Measurements from ENCODE around the gene SLC7A1. TPM values are rescaled to one million over a fixed set of nuclear protein-coding genes. Genes with fewer than 3 reads are reported as not detected.

The SLC7A1 gene
- polyA plus RNA-seq, 1 donor: 14.6 TPM

DNA sequence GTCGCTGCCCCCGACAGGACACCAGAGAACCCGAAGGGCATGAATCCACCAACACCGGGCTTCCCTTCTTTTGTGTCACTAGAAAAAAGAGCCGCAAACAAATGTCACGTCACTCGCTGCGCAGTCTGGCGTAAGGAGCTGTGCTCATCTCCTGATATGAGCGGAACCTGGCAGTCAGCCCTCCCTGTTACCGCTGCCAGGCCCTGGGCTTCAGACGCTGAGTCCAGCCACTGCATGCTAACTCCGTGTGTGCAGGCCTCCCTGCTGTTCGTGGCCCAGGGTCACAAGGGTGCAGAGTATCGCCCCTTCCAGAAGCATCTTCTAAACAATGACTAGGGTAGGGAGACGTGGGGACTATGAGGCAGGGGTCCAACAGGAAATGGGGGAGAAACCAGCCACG is 71.3 kb downstream of the SLC7A1 start:
- H3K4me3 ChIP-seq (ENCODE audit: low read length): no peak overlapping the region
- no peaks in the 10 kb centered on the region for H3K27me3 ChIP-seq (ENCODE audit: control insufficient read depth, insufficient read depth, low read length)
- H3K27ac ChIP-seq (ENCODE audit: low read length): no peak overlapping the region
- no peak for DNase-seq
- no CpG with 5 or more reads among the region's 17 CpGs for WGBS (ENCODE audit: insufficient coverage, low lambda C conversion rate)
- no peaks in the 10 kb centered on the region for H3K9me3 ChIP-seq (ENCODE audit: control insufficient read depth, low read depth, low read length)
- peaks cover 28% of the 10 kb centered on the region for H3K36me3 ChIP-seq (ENCODE audit: control insufficient read depth, insufficient read depth, low read length)
- no peaks in the 10 kb centered on the region for H3K4me1 ChIP-seq (ENCODE audit: control insufficient read depth, insufficient read depth, low read length)

- Histone ChIP-seq H3K36me3 (ENCODE audit: control insufficient read depth, insufficient read depth, low read length) (peaks cover 26% of the 10 kb centered on the region), H3K27me3 (ENCODE audit: control insufficient read depth, insufficient read depth, low read length) (no peaks in the 10 kb centered on the region), H3K27ac (ENCODE audit: low read length) (no peak overlapping the region), H3K9me3 (ENCODE audit: control insufficient read depth, low read depth, low read length) (no peaks in the 10 kb centered on the region), H3K4me1 (ENCODE audit: control insufficient read depth, insufficient read depth, low read length) (no peaks in the 10 kb centered on the region), H3K4me3 (ENCODE audit: low read length) (no peak overlapping the region)
- DNase-seq: no peak
- no CpG with 5 or more reads among the region's 23 CpGs for WGBS (ENCODE audit: insufficient coverage, low lambda C conversion rate)
Observed at GRCh38 chr13:29523199-29523961, 72.1 kb downstream of the SLC7A1 start.

DNA sequence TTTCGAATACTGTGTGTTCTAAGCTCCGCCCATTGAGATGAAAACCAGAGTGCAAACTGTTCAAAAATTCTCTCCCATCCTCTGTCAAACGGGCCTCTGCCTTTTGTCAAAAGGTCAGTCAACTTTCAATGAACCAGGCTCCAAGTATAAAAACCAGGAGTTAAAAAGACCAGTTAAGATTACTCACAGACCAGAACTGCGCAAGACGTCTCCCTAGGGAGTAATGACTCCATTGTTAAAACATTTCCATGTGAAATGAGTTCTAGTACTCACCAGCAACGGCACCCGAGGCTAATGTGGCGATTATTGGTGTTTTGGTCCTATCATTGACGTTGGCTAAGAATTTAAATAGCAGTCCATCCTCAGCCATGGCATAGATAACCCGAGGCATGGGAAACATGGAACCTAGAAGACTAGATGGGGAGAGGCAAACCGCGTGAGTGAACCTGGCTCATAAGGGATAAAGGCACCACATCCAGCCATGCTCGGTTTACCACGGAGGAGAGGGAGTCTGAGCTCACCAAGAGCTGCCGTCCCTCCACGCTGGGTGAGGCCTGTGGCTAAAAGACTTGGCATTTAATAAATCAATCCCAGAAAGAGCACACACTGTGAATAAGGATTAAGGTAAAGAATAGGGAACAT is 73.3 kb downstream of the SLC7A1 start:
- 80% methylated on average over 1 of the region's 16 CpGs for WGBS (ENCODE audit: insufficient coverage, low lambda C conversion rate)
- DNase-seq: no peak
- H3K27ac ChIP-seq (ENCODE audit: low read length): no peak overlapping the region

GRCh38 chr13:29521336-29521735 is 74.2 kb downstream of the SLC7A1 start:
- DNase-seq: no peak
- no peaks in the 10 kb centered on the region for H3K27me3 ChIP-seq (ENCODE audit: control insufficient read depth, insufficient read depth, low read length)
- no peaks in the 10 kb centered on the region for H3K4me1 ChIP-seq (ENCODE audit: control insufficient read depth, insufficient read depth, low read length)
- no peak overlapping the region for H3K4me3 ChIP-seq (ENCODE audit: low read length)
- no peak overlapping the region for H3K27ac ChIP-seq (ENCODE audit: low read length)
- WGBS (ENCODE audit: insufficient coverage, low lambda C conversion rate): no CpG with 5 or more reads among the region's 14 CpGs
- H3K36me3 ChIP-seq (ENCODE audit: control insufficient read depth, insufficient read depth, low read length): peaks cover 37% of the 10 kb centered on the region
- no peaks in the 10 kb centered on the region for H3K9me3 ChIP-seq (ENCODE audit: control insufficient read depth, low read depth, low read length)

More for the DNA sequence above, 73.3 kb downstream of the SLC7A1 start:
- H3K4me3 ChIP-seq (ENCODE audit: low read length): no peak overlapping the region
- H3K9me3 ChIP-seq (ENCODE audit: control insufficient read depth, low read depth, low read length): no peaks in the 10 kb centered on the region
- peaks cover 32% of the 10 kb centered on the region for H3K36me3 ChIP-seq (ENCODE audit: control insufficient read depth, insufficient read depth, low read length)
- no peaks in the 10 kb centered on the region for H3K4me1 ChIP-seq (ENCODE audit: control insufficient read depth, insufficient read depth, low read length)
- no peaks in the 10 kb centered on the region for H3K27me3 ChIP-seq (ENCODE audit: control insufficient read depth, insufficient read depth, low read length)

- no peak overlapping the region for H3K4me3 ChIP-seq (ENCODE audit: low read length)
- WGBS (ENCODE audit: insufficient coverage, low lambda C conversion rate): 100% methylated on average over 1 of the region's 4 CpGs
- no peak for DNase-seq
- no peaks in the 10 kb centered on the region for H3K9me3 ChIP-seq (ENCODE audit: control insufficient read depth, low read depth, low read length)
- H3K36me3 ChIP-seq (ENCODE audit: control insufficient read depth, insufficient read depth, low read length): peaks cover 41% of the 10 kb centered on the region
- H3K27ac ChIP-seq (ENCODE audit: low read length): no peak overlapping the region
- H3K27me3 ChIP-seq (ENCODE audit: control insufficient read depth, insufficient read depth, low read length): no peaks in the 10 kb centered on the region
- H3K4me1 ChIP-seq (ENCODE audit: control insufficient read depth, insufficient read depth, low read length): no peaks in the 10 kb centered on the region
Observed at GRCh38 chr13:29520671-29521070, 74.8 kb downstream of the SLC7A1 start.

DNA sequence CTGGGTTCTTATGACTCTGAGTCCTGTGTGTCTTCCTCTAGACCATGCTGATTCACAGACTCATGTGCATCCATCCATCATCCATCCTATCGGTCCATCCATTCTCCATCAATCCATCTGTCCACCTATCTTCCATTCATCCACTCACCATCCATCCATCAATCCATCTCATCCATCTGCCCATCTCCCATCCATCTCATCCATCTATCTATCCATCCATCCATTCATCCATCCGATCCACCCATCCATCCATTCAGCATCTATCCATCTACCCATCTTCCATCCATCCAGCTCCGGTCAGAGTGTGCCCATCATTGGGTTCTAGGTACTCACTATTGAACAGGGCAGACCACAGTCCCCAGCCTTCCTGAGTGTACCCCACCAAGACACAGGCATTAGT is 75.6 kb downstream of the SLC7A1 start:
- no peaks in the 10 kb centered on the region for H3K9me3 ChIP-seq (ENCODE audit: control insufficient read depth, low read depth, low read length)
- no peak for DNase-seq
- peaks cover 45% of the 10 kb centered on the region for H3K36me3 ChIP-seq (ENCODE audit: control insufficient read depth, insufficient read depth, low read length)
- no peak overlapping the region for H3K4me3 ChIP-seq (ENCODE audit: low read length)
- 100% methylated on average over 2 of the region's 3 CpGs for WGBS (ENCODE audit: insufficient coverage, low lambda C conversion rate)
- no peaks in the 10 kb centered on the region for H3K27me3 ChIP-seq (ENCODE audit: control insufficient read depth, insufficient read depth, low read length)
- H3K27ac ChIP-seq (ENCODE audit: low read length): no peak overlapping the region
- no peaks in the 10 kb centered on the region for H3K4me1 ChIP-seq (ENCODE audit: control insufficient read depth, insufficient read depth, low read length)

DNA sequence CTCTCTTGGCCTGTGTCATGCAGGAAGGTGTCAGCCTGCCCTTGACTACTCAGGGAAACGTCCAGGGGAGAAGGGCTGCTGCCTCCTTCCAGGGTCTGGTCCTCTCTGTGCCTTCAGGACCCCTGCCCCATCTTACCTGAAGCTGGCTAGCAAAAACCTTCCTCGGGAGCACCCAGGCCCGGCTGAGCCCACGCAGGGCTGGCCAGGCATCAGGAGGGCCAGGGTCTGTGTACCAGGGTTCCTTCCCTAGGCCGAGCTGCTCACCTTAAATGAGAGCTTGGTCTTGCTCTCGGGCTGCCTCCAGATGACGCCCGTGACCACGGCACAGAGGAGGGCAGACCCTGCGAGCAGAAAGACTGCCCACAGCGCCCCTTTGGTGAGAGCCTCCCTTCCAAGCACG is 78.6 kb downstream of the SLC7A1 start:
- H3K36me3 ChIP-seq (ENCODE audit: control insufficient read depth, insufficient read depth, low read length): peaks cover 41% of the 10 kb centered on the region
- WGBS (ENCODE audit: insufficient coverage, low lambda C conversion rate): no CpG with 5 or more reads among the region's 12 CpGs

GRCh38 chr13:29516012-29516411 is 79.5 kb downstream of the SLC7A1 start:
- Histone ChIP-seq H3K4me3 (ENCODE audit: low read length) (no peak overlapping the region), H3K9me3 (ENCODE audit: control insufficient read depth, low read depth, low read length) (no peaks in the 10 kb centered on the region), H3K4me1 (ENCODE audit: control insufficient read depth, insufficient read depth, low read length) (no peaks in the 10 kb centered on the region), H3K36me3 (ENCODE audit: control insufficient read depth, insufficient read depth, low read length) (peaks cover 41% of the 10 kb centered on the region), H3K27me3 (ENCODE audit: control insufficient read depth, insufficient read depth, low read length) (no peaks in the 10 kb centered on the region), H3K27ac (ENCODE audit: low read length) (no peak overlapping the region)
- no peak for DNase-seq
- no CpG with 5 or more reads among the region's 11 CpGs for WGBS (ENCODE audit: insufficient coverage, low lambda C conversion rate)

More for the DNA sequence above, 78.6 kb downstream of the SLC7A1 start:
- DNase-seq: no peak
- H3K27ac ChIP-seq (ENCODE audit: low read length): no peak overlapping the region
- H3K27me3 ChIP-seq (ENCODE audit: control insufficient read depth, insufficient read depth, low read length): no peaks in the 10 kb centered on the region
- no peaks in the 10 kb centered on the region for H3K9me3 ChIP-seq (ENCODE audit: control insufficient read depth, low read depth, low read length)
- no peak overlapping the region for H3K4me3 ChIP-seq (ENCODE audit: low read length)
- no peaks in the 10 kb centered on the region for H3K4me1 ChIP-seq (ENCODE audit: control insufficient read depth, insufficient read depth, low read length)

DNA sequence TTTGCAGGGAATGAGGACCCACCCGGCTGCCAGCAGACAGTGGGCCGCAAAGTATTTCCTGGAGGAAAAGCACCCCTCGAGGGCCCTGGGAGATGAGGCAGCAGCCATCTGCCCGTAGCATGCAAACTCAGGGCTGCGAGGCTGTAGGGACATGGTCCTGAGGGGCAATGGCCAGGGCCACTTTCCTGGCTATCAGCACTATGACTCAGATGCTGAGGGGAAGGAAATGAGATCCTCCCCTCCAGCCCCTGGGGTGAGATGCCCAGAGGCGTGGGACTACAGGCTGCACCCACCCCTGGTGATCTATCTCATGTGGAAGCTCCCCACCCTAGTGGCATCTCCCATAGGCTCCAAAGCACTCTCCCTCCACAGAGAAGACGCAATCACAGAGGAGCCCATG is 80.1 kb downstream of the SLC7A1 start:
- no peaks in the 10 kb centered on the region for H3K9me3 ChIP-seq (ENCODE audit: control insufficient read depth, low read depth, low read length)
- no CpG with 5 or more reads among the region's 7 CpGs for WGBS (ENCODE audit: insufficient coverage, low lambda C conversion rate)
- H3K27ac ChIP-seq (ENCODE audit: low read length): no peak overlapping the region
- DNase-seq: no peak
- no peak overlapping the region for H3K4me3 ChIP-seq (ENCODE audit: low read length)
- H3K36me3 ChIP-seq (ENCODE audit: control insufficient read depth, insufficient read depth, low read length): peaks cover 43% of the 10 kb centered on the region
- no peaks in the 10 kb centered on the region for H3K4me1 ChIP-seq (ENCODE audit: control insufficient read depth, insufficient read depth, low read length)
- H3K27me3 ChIP-seq (ENCODE audit: control insufficient read depth, insufficient read depth, low read length): no peaks in the 10 kb centered on the region

DNA sequence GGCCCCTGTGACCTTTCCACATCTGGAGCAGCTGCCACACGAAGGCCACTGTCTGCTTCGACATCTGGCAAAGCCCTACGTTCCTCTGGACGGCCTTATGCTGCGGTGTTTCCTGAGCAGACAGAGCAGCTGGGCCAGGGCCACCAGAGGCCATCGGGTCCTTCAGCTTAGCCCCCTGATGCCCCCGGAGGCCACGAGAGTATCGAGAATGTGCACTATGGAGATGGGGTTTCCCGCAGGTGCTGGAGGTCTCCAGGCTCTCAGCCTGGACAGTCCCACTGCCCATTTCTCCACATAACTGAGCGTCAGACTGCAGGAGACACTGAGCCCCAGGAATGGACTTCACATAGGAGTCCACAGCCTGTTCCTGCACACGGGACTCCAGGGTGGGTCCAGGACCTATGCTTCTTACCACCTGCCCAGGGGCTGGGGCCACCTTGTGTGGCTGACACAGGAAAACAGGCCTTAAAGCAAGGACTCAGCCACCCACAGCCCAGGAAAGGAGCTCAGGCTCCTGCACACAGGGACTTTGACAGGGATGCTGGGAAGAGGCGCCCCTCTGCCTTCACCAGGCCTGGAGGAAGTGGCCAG is 80.7 kb downstream of the SLC7A1 start:
- Histone ChIP-seq H3K36me3 (ENCODE audit: control insufficient read depth, insufficient read depth, low read length) (peaks cover 43% of the 10 kb centered on the region), H3K9me3 (ENCODE audit: control insufficient read depth, low read depth, low read length) (no peaks in the 10 kb centered on the region), H3K4me1 (ENCODE audit: control insufficient read depth, insufficient read depth, low read length) (no peaks in the 10 kb centered on the region), H3K4me3 (ENCODE audit: low read length) (no peak overlapping the region), H3K27me3 (ENCODE audit: control insufficient read depth, insufficient read depth, low read length) (no peaks in the 10 kb centered on the region), H3K27ac (ENCODE audit: low read length) (no peak overlapping the region)
- DNase-seq: no peak
- no CpG with 5 or more reads among the region's 13 CpGs for WGBS (ENCODE audit: insufficient coverage, low lambda C conversion rate)
